Epithelial cell of proximal tubule (primary cell): ENCODE data around the gene GALNT2. TPM values are rescaled to one million over a fixed set of nuclear protein-coding genes. Genes with fewer than 3 reads are reported as not detected.

Experiments used
- DNase-seq: peaks from one replicate; pipeline ENCODE4 v3.0.0-alpha.2; 2011; ENCODE audit warnings: low read depth
- H3K4me3 ChIP-seq: 2 replicates; pipeline ENCODE4 v1.5.1; 2011; ENCODE audit warnings: low read depth, mild to moderate bottlenecking, low read length
- total RNA-seq: library from RNA; depleted of rRNA; stranded (reverse); fragments of >200 nt; gene quantifications from 2 replicates; pipeline ENCODE4 v1.2.3, GENCODE V29; 2015
- TF ChIP-seq, protein P1 (sequence below): conservative IDR thresholded peaks from 2 replicates; pipeline ENCODE4 v1.5.1; 2012; ENCODE audit warnings: low read depth, mild to moderate bottlenecking, low read length

Gene GALNT2
- total RNA-seq, 1 donor from 2014 or later = 52.1 TPM

DNA sequence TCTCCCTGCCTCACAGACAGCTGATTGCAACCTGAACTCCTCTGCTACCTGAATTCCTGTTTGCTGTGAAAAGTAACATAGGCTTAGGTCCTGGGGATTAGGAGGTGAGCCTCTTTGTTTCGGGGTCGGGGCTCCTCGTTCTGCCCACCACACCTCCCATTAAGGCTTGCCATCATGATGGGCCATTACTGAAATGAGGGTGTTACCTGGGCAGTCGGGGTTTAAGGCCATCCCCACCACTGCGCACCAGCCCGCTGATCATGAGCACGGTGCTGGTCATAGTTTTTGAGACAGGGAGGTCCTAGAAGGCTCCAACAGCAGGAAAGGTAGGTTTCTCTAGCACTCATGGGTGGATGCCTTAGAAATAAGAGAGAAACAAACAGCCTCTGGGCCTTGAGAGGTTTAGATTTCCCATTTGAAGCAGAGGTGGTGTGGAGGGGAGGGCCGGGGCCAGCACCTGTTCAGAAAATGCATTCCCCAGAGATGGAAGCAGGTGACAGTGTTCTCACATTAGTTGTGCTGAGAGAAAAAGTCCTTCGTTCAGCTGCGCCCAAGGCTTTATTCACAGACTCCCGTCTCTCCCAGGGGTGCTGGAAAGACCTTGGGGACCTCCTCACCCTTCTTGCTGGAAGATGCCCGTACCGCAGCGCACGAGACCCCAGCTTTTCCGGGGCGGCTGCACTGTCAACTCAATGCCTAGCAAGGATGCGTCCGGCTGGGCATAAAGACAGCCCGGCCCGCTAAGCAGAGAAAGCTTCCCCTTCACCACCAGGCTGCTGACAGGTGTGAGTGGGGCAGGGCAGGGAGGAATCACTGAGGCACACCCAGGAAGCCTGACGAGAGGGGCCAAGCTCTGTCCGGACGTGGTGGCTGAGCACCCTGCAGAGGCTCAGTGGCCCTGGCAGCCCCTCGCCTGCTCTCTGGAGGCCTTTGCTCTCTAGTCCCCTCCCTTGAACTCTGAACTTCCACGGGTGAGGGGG is 233.6 kb downstream of the GALNT2 start:
- TF ChIP-seq, protein P1, sequence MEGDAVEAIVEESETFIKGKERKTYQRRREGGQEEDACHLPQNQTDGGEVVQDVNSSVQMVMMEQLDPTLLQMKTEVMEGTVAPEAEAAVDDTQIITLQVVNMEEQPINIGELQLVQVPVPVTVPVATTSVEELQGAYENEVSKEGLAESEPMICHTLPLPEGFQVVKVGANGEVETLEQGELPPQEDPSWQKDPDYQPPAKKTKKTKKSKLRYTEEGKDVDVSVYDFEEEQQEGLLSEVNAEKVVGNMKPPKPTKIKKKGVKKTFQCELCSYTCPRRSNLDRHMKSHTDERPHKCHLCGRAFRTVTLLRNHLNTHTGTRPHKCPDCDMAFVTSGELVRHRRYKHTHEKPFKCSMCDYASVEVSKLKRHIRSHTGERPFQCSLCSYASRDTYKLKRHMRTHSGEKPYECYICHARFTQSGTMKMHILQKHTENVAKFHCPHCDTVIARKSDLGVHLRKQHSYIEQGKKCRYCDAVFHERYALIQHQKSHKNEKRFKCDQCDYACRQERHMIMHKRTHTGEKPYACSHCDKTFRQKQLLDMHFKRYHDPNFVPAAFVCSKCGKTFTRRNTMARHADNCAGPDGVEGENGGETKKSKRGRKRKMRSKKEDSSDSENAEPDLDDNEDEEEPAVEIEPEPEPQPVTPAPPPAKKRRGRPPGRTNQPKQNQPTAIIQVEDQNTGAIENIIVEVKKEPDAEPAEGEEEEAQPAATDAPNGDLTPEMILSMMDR = no peak
- no peak for DNase-seq

GRCh38 chr1:230301322-230301721 is 234.3 kb downstream of the GALNT2 start:
- H3K4me3 ChIP-seq = no peak overlapping the region
- DNase-seq = no peak
- TF ChIP-seq, protein P1 = no peak

More for the DNA sequence above, 233.6 kb downstream of the GALNT2 start:
- H3K4me3 ChIP-seq = no peak overlapping the region

GRCh38 chr1:230301822-230302221 is 234.8 kb downstream of the GALNT2 start:
- TF ChIP-seq, protein P1 = no peak
- H3K4me3 ChIP-seq = no peak overlapping the region
- no peak for DNase-seq

- TF ChIP-seq, protein P1 = no peak
- DNase-seq = no peak
- H3K4me3 ChIP-seq = no peak overlapping the region
These were observed 236.0 kb downstream of the GALNT2 start for GRCh38 chr1:230303069-230303468.

GRCh38 chr1:230303822-230304221 is 236.8 kb downstream of the GALNT2 start:
- no peak overlapping the region for H3K4me3 ChIP-seq
- TF ChIP-seq, protein P1 = no peak

GRCh38 chr1:230306169-230306568 is 239.1 kb downstream of the GALNT2 start:
- no peak for DNase-seq
- H3K4me3 ChIP-seq = no peak overlapping the region

More at GRCh38 chr1:230303822-230304221, 236.8 kb downstream of the GALNT2 start:
- no peak for DNase-seq

More at GRCh38 chr1:230306169-230306568, 239.1 kb downstream of the GALNT2 start:
- TF ChIP-seq, protein P1 = no peak
